ENCODE results near the gene GABBR2.

GABBR2 gene

DNA sequence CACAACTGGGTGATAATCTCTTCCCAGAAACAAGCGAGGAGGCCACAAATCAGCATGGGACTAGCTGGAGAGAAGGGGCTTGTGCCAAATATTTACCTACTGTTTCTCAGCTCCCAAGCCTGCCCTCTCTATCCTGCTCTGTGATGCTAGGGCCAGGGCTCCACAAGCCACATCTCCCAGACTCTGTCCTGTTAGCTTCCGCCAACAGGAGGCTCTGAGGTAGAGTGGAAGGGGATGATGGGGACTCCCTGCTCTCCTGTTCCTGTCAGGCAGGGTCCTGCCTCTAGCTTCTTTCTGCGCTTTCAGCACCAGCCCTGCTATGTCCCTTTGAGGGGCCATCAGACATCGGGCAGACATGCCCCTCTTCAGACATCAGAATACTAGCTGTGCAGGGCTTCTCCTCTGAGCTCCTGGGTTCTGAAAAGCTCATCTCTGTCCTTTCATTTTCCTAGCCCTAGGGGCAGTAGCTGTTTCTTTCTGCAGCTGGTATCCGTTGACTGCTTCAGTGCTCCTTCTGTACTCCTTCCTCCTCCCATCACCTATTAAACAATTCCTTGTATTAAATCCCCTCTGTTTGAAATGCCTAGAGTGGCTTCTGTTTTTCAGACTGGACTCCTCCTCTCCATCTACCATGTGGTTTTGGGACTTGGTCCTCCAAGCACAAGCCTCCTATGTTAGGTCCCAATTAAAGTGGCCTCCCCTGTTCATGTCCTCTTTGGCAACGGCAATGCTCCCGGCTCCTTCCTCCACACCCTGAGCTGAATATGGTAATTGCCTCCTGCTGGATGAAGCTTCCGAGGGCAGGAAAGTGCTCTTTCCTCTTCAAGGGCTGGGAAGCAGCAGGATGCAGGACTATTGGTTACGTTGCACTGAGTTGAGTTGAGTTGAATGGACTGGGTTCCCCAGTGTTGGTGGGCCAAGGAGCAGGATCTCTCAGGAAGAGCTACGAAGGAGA, 292.2 kb downstream of the GABBR2 start:
- TF ChIP-seq, protein P1, sequence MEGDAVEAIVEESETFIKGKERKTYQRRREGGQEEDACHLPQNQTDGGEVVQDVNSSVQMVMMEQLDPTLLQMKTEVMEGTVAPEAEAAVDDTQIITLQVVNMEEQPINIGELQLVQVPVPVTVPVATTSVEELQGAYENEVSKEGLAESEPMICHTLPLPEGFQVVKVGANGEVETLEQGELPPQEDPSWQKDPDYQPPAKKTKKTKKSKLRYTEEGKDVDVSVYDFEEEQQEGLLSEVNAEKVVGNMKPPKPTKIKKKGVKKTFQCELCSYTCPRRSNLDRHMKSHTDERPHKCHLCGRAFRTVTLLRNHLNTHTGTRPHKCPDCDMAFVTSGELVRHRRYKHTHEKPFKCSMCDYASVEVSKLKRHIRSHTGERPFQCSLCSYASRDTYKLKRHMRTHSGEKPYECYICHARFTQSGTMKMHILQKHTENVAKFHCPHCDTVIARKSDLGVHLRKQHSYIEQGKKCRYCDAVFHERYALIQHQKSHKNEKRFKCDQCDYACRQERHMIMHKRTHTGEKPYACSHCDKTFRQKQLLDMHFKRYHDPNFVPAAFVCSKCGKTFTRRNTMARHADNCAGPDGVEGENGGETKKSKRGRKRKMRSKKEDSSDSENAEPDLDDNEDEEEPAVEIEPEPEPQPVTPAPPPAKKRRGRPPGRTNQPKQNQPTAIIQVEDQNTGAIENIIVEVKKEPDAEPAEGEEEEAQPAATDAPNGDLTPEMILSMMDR (IDR thresholded peaks at IDR 0.05; ENCODE audit: unreplicated experiment in 3 of 3), result no peak
- H3K36me3 Mint-ChIP-seq (ENCODE audit: low read depth), result no peaks in the 10 kb centered on the region
- H3K4me1 Mint-ChIP-seq, result peaks cover 10% of the 10 kb centered on the region
- H3K27me3 Mint-ChIP-seq (ENCODE audit: low read depth), result peaks cover 17% of the 10 kb centered on the region
- H3K27ac Mint-ChIP-seq, result no peak overlapping the region
- H3K4me3 Mint-ChIP-seq, result no peak overlapping the region
- H3K9me3 Mint-ChIP-seq, result peaks cover 7% of the 10 kb centered on the region

DNA sequence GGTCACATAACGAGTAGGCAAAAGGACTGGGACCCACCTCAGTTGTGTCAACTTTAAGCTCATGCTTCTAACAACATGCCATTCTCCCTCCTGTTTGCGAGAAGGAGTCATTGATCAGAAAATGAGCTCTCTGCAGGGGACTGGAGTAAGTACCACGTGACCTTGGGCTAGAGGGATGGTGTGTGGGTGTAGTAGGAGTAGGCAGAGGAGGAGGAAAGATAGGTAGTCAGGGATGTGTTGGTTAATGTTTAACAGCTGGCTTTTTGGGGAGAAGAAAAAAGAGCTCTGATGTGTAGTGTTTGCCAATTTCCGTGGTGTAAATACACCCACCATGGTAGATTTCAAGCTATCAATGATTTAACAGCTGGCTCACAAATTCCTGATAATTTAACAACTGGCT, 293.0 kb downstream of the GABBR2 start:
- Mint-ChIP-seq H3K4me3 (no peak overlapping the region), H3K36me3 (ENCODE audit: low read depth) (no peaks in the 10 kb centered on the region), H3K27ac (no peak overlapping the region), H3K4me1 (peaks cover 12% of the 10 kb centered on the region), H3K27me3 (ENCODE audit: low read depth) (peaks cover 16% of the 10 kb centered on the region), H3K9me3 (peaks cover 7% of the 10 kb centered on the region)
- TF ChIP-seq, protein P1 (IDR thresholded peaks at IDR 0.05; ENCODE audit: unreplicated experiment in 3 of 3), result no peak

DNA sequence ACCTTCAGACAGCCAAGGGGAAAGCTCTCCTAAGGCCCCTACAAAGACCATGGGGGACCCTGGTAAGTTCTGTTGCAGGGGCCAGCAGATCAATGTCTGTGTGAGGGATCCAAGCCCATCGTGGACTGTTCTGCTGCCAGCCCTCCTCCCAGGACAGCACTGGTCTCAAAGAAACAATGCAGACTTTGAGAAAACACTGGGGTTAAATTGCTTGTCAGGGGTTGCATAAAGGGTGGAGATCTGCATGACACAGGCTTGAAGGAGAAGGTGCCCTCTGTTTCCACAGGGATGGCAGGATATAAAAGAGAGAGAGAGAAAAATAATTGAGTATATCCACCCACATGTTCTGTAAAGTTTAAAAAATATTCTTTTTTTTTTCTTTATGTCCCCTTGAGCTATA, 295.7 kb downstream of the GABBR2 start:
- no peaks in the 10 kb centered on the region for H3K36me3 Mint-ChIP-seq (ENCODE audit: low read depth)
- H3K4me3 Mint-ChIP-seq, result no peak overlapping the region
- peaks cover 5% of the 10 kb centered on the region for H3K9me3 Mint-ChIP-seq
- no peak overlapping the region for H3K27ac Mint-ChIP-seq
- peaks cover 31% of the 10 kb centered on the region for H3K4me1 Mint-ChIP-seq
- peaks cover 12% of the 10 kb centered on the region for H3K27me3 Mint-ChIP-seq (ENCODE audit: low read depth)
- TF ChIP-seq, protein P1 (IDR thresholded peaks at IDR 0.05; ENCODE audit: unreplicated experiment in 3 of 3), result no peak

DNA sequence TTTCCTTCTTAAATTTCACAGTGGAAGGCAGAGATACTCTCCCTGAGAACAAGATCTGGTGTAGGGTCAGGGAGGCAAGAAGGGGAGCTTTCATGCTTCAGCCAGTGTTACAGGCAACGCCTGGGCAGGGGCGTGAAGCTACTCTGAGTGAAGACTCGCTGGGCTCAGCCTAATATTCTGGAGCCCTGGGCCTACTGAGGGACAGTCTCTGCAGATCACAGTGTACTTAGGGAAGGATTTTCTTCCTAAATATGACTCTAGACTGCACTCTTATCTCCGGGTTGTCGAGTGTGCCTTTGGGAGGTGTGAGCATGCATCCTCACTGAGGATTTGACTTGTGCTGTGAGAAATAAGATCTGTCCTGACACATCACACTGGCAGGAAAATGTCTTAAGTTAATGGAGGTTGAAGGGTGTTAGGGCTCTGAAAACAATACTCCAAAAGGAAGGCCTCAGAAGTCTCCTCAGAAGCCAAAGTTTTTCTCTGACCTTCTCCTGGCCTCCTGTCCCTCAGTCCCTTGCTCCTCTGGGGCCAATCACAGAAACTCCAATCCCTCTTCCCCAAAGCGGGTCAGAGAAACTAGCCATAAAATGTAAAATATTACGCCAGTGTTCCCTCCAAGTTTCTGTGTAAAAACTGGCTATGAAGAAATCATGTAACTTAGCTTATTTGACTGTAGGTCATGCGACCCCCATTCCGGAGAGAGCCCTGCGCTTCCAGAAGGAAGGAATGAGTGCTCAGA, 296.5 kb downstream of the GABBR2 start:
- H3K27me3 Mint-ChIP-seq (ENCODE audit: low read depth), result peaks cover 9% of the 10 kb centered on the region
- H3K4me3 Mint-ChIP-seq, result no peak overlapping the region
- H3K36me3 Mint-ChIP-seq (ENCODE audit: low read depth), result no peaks in the 10 kb centered on the region
- TF ChIP-seq, protein P1 (IDR thresholded peaks at IDR 0.05; ENCODE audit: unreplicated experiment in 3 of 3), result no peak
- H3K9me3 Mint-ChIP-seq, result peaks cover 5% of the 10 kb centered on the region
- H3K4me1 Mint-ChIP-seq, result peaks cover 39% of the 10 kb centered on the region
- peak overlapping the region in 2 of 3 experiments; percentile 22 to 70 for H3K27ac Mint-ChIP-seq

DNA sequence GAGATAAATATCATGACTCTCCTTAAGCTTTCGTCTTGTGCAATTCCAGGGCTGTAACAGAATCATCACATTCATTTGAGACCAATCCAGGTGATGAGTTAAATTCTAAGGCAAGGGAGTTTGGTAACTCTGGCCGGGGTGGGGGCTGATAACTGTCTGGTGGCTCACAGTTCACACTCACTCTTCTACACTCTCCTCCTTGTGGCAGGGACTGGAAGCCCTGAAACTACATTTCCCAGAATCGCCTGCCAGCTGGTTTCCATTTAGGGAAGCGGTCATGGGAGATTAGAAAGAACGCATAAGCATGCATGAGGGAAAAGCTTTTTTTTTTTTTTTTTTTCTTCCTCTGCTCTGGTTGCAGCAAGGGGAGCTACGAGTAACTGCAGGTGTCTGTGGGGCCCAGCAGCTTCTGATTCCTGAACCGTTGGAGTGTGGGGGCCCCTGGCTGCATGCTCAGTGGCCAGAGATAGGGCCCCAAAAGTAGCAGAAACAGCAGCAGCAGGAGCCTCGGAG, 298.5 kb downstream of the GABBR2 start:
- peaks cover 57% of the 10 kb centered on the region for H3K4me1 Mint-ChIP-seq
- H3K27ac Mint-ChIP-seq, result peak overlapping the region; percentile 9 to 74 (median 18)
- TF ChIP-seq, protein P1 (IDR thresholded peaks at IDR 0.05; ENCODE audit: unreplicated experiment in 3 of 3), result peak in 2 of 3 experiments; percentile 37 to 46
- H3K9me3 Mint-ChIP-seq, result peaks cover 5% of the 10 kb centered on the region
- H3K36me3 Mint-ChIP-seq (ENCODE audit: low read depth), result no peaks in the 10 kb centered on the region
- peaks cover 4% of the 10 kb centered on the region for H3K27me3 Mint-ChIP-seq (ENCODE audit: low read depth)
- H3K4me3 Mint-ChIP-seq, result peak overlapping the region; percentile 11 to 28 (median 15)
